GM18505 (cell line): ENCODE measurements around the gene DGUOK.

Source experiments
- ATAC-seq: cut with Tn5 transposase; IDR thresholded peaks from one replicate; pipeline ENCODE4 v1.9.1; 2021; ENCODE audit not compliant: unreplicated experiment
- POLR2A ChIP-seq: IDR thresholded peaks from 4 replicates; pipeline ENCODE4 v1.6.1; 2011; ENCODE audit warnings: borderline replicate concordance; ENCODE audit not compliant: insufficient read depth, insufficient read length; ENCODE audit errors: extremely low read depth

Gene DGUOK

GRCh38 chr2:73922681-73923080 is 4.0 kb upstream of the DGUOK start:
- TF ChIP-seq POLR2A, result no peak
- ATAC-seq, result no peak

GRCh38 chr2:73925033-73925704 is 1.5 kb upstream of the DGUOK start:
- no peak for ATAC-seq
- TF ChIP-seq POLR2A, result no peak

- no peak for TF ChIP-seq POLR2A
- no peak for ATAC-seq
Measured at GRCh38 chr2:73925853-73926492, 707 bp upstream of the DGUOK start.

DNA sequence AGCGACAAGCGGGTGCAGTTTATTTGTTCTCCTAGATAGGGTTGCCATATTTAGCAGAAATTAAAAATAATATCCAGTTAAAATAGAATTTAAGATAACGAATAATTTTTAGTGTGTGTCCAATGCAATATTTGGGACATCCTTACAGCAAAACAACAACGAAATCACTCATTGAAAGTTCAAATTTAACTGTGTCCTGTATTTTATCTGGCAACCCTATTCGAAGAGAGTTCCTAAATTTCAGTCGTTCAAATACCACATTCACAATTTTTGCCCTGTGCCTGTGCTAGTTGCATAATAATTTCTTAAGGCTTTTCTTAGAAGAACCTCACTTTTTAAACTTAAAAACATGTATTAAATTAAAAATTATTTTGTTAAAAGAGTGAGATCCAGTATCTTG is 664 bp downstream of the DGUOK start:
- TF ChIP-seq POLR2A, result no peak

GRCh38 chr2:73928963-73929347 is 2.3 kb downstream of the DGUOK start:
- no peak for ATAC-seq
- TF ChIP-seq POLR2A, result no peak

More for the DNA sequence above, 664 bp downstream of the DGUOK start:
- ATAC-seq, result no peak

DNA sequence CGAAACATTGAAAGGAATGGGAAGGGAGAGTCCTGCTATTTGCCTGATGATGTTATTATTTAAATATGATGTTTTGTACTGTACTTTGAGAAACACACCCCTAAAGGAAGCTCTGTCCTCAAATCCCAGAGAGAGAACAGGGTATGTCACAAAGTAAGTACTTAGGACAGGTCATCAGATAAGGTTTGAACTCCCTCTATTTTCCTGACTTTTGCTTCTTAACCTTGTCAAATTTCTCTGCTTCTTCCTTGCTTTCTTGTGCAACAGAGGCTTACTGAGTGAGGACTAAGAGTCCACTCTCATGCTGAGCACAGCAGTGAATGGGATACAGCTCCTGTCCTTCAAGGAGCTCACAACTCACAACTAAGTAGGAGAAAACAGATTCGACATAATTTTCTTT is 3.7 kb downstream of the DGUOK start:
- ATAC-seq, result no peak
- no peak for TF ChIP-seq POLR2A

DNA sequence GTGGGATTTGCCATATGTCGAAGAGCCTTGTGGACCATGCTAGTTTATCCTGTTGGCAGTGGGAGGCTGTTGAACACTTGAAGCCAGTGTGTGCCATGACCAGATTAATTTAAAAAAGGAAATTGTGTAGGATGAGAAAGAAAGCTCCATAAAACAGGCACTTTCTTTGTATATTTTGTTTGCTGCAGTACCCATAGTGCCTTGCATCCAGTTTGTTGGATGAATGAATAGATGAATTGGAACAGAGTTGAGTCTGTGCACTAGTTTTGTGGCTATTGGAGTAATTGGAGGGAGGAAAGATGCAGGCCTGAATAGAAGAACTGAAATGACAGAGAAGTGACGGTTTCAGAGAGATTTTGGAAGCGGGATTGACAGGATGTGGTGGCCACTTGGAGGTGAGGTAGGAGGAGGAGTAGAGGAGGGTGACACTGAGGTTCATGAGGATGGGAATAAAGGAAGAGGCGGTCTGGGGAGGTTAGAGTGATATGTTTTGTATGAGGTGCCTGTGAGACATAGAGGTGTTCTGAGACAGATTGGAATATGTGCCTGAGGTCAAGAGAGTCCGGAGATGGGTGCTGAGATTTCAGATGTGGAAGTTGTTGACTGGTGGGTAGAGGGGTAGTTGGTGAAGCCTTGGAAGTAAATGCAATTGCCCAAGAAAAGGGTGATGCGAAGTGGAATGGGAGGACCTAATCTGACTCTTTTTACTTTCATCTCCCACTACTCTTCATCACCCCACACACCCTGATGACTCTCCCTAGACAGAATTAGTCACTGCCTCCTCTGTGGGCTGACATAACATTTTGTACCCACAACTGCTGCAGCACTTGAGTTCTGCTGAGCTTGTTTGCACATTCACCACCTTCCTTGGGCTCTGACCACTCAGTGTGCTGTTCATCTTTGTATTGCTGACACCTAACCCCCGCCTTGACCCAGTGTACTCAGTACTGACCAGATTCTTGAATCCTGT is 5.1 kb downstream of the DGUOK start:
- no peak for TF ChIP-seq POLR2A
- no peak for ATAC-seq

- no peak for TF ChIP-seq POLR2A
- ATAC-seq, result no peak
Measured at GRCh38 chr2:73933194-73933593, 6.5 kb downstream of the DGUOK start.

GRCh38 chr2:73935641-73936040 is 9.0 kb downstream of the DGUOK start:
- TF ChIP-seq POLR2A, result no peak
- no peak for ATAC-seq

DNA sequence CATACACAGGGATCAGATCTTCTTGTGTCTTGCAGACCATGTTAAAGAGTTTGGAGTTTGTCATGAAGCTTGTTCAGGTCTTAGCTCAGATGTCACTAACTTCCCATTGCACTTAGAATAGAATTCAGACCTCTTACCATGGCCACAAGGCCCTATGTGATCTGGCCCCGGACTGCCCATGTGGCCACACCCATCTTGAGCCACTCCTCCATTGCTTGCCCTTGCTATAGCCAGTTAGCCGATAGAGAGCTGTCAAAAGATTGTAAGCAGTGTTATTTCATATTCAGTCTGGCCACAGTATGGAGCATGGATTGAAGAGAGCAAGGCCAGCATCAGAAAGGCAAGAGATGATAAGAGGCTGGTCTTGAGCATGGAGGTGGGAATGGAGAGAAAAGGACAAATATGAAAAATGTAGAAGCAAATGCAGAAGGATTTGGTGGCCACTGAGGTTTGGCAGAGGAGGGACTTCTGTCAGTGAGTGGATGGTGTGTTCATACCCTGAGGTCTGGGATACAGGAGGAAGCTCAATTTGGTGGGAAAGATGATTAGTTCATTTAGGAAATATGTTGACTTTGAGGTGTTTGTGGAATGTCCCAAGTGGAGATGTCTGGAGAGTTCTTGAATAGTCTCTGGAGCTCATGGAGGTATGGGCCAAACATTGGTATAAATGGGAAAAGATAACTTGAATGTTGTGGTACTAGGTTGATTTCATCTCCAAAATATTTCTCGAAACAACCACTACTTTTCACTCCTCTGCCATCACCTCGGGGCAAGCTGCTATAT is 10.6 kb downstream of the DGUOK start:
- ATAC-seq, result no peak
- TF ChIP-seq POLR2A, result no peak

GRCh38 chr2:73937899-73938298 is 11.2 kb downstream of the DGUOK start:
- no peak for ATAC-seq
- no peak for TF ChIP-seq POLR2A

DNA sequence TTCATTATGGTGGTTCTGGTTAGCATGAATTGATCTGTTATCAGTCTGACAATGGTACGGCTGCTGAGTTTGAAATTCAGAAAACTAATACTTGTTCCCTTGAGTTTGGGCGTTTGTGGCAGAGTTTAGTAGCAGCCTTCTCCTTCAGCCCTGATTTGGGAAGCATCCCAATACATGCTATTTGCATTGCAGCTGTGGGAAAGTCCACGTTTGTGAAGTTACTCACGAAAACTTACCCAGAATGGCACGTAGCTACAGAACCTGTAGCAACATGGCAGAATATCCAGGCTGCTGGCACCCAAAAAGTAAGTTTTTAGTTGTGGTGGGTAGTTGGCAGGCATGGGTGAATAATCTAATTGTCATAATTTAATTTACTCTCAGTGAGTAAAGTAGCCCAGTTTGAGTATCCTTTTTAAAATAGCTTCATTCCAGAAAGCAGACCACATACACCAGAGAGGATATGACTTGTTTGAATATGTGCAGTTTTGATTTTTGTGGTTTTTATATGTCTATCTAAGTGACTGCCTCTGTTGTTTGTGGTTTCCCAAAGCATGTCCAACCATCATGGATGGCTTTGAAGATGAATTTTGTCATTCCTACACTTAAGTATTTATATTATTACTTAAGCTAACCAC is 12.2 kb downstream of the DGUOK start:
- TF ChIP-seq POLR2A, result no peak
- ATAC-seq, result no peak
